AG20443 (cell line): ENCODE results near the gene STARD9.
A peak's percentile ranks its signal among the peaks of the same experiment; 100 is the strongest.
"Not testable (repeated sequence)": the region's sequence is repeated elsewhere in the genome, so short reads cannot be mapped to it uniquely, and the experiment has no call there.

Experiments used
- DNase-seq: peaks from one replicate; pipeline ENCODE4 v3.0.0; 2012; ENCODE audit warnings: low spot score, mixed read lengths

Gene STARD9

GRCh38 chr15:42590619-42591237 lies 15.3 kb downstream of the STARD9 start:
- no peak for DNase-seq

GRCh38 chr15:42591238-42591934 lies 16.0 kb downstream of the STARD9 start:
- DNase-seq = peak; percentile 74

- DNase-seq = no peak
These were observed 17.3 kb downstream of the STARD9 start for GRCh38 chr15:42592716-42593115.

DNA sequence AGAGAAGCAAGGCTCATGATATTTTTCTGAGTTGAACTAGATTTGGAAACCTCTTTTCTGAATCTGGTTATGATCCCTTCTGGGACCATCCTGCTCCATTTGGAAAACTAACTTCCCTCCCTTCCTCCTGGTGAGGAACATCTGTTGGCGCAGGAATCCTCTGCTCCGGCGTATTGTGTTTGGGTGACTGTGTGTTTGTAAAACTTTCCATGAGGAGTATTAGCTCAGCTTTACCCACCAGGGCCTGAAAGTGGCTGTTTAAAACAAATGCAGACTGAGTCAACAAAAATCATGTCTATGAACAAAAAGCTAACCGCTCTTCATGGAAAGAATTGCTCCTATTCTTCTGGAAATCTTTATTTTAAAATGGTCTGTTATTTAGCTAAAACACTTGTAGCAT lies 17.7 kb downstream of the STARD9 start:
- DNase-seq = peak; percentile 53

DNA sequence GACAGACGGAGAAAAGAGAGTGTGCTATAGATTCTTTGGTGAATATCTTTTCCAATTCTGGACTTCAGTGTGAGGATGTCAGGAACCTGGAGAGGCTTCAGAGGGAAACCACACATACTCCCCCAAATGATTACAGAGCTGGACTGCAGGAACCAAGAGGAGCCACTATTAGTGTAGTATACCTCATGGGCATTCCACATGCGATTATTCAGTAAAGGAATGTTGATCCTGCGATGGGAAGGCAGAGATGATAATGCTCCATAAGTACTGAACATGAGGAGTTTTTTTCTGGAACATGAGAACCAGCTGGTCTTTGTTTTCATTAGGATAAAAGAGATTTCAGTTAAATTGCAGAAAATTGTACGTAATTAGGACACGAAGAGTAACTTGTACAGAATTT lies 18.7 kb downstream of the STARD9 start:
- no peak for DNase-seq

DNA sequence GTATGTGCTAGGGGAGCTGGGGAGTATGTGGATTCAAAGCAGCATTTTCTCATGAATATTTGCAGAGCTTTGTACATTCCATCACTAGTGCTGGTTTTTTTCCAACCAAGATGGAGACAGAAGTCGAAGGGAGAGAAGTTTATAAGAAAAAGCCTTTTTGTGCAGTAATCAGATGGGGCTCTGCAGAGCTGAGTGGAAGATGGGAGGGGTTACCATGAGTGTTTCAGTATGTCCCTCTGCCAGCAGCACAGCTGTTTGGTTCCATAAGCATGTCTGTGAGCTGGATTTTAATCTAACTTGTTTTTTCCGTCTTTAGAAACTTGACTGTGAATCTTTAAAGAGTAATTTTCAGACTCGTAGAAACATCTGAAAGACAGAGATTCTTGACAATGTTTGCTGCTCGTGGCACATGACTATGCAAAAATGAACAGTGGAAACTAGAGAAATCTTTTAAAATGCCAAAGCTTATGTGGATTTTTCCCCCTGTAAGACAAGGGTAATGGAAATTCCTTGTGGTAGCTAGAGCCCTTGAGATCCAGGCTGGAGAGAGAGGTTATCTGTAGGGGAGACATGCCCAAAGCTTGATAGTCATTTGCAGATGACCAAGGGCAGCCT lies 20.3 kb downstream of the STARD9 start:
- peak; percentile 25 for DNase-seq

DNA sequence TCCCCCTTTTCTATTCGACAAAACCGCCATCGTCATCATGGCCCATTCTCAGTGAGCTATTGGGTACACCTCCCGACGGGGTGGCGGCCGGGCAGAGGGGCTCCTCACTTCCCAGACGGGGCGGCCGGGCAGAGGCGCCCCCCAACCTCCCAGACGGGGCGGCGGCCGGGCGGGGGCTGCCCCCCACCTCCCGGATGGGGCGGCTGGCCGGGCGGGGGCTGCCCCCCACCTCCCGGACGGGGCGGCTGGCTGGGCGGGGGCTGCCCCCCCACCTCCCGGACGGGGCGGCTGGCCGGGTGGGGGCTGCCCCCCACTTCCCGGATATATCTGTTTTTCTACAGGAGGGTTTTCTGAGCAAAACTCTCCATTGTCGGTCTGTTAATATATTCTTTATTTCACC lies 25.9 kb downstream of the STARD9 start:
- DNase-seq = not testable (repeated sequence)

DNA sequence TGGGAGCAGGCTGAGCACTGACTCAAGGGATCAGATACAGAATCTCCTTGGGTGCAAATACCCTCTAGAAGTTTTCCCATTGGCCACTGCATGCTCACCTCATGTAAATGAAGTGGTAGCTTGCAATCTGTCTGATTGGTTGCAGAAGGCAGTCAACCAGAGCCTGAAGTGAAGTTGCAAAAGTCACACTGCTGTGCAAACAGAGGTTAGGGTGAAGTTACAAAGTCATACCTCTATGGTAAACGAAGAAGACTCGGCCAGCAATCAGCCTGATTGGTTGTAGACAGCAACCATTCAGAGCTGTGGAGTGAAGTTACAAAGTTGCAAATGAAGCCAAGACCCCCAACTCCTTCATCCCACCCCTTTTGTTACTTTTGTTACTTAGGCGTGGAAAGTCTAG lies 27.1 kb downstream of the STARD9 start:
- DNase-seq = no peak

DNA sequence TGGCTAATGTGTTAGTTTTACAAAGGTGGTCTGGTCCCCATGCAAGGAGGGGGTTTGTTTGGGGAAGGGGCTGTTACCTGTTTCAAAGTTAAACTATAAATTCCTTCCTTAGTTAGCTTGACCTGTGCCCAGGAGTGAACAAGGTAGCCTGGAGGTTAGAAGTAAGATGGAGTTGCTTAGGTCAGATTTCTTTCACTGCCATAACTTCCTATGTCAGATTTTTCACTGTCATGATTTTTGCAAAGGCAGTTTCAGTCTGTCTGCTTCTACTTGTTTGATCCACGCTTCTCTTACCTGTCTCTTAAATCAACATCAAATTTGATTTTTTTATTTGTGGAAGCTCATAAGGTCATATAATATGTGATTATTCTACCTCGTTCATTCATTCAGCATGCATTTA lies 28.6 kb downstream of the STARD9 start:
- no peak for DNase-seq

- peak; percentile 45 for DNase-seq
These were observed 29.7 kb downstream of the STARD9 start for GRCh38 chr15:42604894-42605744.

DNA sequence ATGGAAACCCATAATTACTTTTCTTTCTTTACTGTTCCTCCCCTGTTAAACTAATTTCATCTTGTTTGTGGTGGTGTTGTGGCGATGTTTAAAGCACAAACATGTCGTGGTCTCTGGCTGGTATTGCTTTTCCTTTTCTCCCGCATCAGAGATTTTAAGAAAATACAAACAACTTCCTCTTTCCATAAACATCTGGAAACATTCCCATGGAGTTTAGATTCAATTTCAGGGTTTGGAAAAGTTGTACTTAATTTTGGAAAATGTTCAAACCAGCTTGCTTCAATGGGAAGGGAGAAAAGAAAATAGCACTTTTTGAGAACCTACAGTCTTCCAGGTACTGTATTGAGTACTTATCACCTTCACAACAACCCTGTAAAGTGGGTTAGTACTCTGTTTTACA lies 30.4 kb downstream of the STARD9 start:
- no peak for DNase-seq

GRCh38 chr15:42608110-42608531 lies 32.7 kb downstream of the STARD9 start:
- peak; percentile 13 for DNase-seq

GRCh38 chr15:42608752-42609488 lies 33.5 kb downstream of the STARD9 start:
- DNase-seq = no peak

DNA sequence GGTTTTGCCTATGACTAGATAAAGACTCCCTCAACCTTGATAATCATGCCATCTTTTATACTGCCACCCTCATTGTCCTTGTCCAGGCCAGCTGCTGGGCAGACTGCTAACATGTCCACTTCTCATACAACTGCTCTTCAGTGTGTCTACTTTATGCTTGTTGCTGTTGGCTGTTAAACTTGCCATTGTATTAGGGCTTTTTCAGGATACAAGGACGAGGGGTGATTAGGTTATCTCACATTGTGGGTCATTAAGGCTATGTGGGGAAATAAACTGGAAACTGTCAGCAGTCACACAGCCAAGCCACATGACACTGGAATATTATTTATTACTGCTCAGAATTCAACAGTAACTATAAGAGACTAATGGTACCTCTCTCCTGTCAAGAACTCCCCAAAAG lies 36.1 kb downstream of the STARD9 start:
- DNase-seq = no peak

DNA sequence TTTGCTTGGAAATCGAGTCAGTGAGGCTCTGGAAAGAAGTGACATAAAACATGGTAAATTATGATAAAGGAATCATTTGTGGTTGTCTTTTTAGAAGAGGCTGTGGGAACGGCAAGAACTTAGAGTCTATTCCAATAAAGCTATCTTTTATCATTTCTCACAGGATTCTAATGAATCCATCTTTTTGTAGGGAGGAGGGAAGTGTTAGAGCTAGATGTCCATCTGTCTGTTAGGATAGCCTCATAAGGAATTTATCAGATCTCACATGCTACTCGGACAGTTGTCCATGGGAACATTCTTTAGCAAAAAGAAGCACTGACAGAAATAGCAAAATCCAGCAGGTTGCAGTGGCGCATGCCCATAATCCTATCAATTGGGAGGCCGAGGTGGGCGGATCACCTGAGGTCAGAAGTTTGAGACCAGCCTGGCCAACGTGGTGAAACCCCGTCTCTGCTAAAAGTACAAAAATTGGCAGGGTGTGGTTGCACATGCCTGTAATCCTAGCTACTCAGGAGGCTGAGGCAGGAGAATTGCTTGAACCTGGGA lies 37.0 kb downstream of the STARD9 start:
- DNase-seq = no peak

DNA sequence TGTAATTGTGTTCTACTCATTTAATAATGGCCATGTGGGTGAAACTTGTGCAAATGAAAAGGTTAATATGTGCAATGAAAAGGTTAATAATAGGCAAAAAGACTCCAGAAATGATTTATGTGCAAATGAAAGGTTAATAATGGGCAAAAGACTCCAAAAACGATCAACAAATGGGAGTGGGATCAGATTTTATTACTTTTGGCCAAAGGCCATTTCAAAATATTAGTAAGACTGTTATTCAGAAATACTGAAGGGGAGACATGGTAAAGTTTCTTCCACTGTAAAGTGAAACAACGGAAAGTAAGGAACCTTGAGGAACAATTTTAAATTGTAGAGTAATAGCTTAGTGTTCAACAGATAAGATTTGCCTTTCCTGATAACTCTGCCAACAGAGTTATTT lies 40.7 kb downstream of the STARD9 start:
- no peak for DNase-seq

DNA sequence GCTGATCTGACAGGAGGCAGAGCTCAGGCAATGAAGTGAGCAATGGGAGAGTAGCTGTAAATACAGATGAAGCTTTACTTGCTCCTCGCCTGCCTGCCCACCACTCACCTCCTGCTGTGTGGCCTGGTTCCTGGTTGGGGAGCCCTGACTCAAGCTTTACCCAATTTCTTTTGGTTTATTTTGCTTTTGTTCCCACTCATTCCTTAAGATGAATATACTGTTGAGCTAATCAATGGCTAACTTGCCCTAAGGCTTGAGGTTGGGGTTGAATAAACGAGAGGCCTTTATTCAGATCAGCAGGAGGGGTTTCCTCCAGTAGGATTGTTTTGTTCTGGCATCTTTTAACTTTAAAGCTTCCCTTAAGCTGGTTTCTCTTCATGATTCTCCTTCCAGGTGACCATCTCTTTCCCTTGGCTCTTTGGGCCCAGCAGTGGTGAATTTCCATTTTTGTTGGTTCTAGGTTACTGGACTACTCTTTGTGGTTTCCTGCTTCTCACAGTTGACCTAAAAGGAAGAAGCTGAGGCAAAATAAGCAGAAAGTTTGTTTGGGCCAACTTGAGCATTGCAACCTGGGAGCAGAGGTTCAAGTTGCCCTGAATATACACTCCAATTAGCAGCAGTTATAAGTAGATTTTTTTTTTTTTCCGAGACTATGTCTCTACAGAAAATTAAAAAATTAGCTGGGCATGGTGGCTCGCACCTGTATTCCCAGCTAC lies 44.4 kb downstream of the STARD9 start:
- no peak for DNase-seq

- DNase-seq = no peak
These were observed 46.0 kb downstream of the STARD9 start for GRCh38 chr15:42621386-42621785.

DNA sequence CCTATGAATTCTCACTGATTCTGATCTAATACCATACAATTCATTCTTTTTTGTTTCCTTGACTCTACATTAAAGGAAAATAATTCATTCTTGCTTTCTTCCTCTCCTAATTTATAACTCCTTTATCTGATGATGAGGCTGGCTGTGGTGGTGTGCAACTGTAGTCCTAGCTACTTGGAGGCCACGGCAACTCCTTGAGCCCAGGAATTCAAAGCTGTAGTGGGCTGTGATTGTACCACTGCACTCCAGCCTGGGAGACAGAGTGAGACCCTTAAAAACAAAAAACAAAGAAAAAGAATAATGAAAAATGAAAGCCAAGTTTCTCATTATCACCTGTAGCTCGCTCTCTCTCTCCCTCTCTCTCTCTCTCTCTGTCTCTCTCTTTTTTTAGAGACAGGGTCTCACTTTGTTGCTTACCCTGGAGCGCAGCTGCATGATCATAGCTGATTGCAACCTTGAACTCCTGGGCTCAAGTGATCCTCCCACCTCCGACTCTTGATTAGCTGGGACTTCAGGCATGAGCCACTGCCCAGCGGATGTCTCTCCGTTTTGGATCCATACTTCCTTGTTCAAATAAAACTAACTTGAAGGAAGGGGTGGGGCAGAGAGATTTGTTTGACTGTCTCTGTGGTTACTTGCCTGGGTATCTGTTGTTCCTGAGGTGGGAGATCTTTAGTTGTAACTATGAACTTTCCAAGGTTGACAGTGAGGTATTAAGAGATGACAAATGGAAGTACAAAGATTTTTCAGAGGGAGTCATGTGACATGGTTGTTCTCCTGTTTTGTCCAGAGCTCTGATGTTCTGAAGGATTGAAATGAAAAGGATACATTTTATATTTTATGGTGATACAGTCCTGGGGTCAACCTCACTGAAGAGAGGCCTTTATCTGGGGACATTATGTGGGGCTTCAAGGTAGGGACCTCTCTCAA lies 46.9 kb downstream of the STARD9 start:
- no peak for DNase-seq

GRCh38 chr15:42623951-42624350 lies 48.5 kb downstream of the STARD9 start:
- DNase-seq = no peak
